HG02973 (cell line): ENCODE measurements around the gene ARPC2.

ENCODE experiments used
- ATAC-seq: cut with Tn5 transposase; IDR thresholded peaks from one replicate; pipeline ENCODE4 v1.9.1; 2021; ENCODE audit warnings: moderate library complexity; ENCODE audit not compliant: unreplicated experiment

Gene ARPC2

DNA sequence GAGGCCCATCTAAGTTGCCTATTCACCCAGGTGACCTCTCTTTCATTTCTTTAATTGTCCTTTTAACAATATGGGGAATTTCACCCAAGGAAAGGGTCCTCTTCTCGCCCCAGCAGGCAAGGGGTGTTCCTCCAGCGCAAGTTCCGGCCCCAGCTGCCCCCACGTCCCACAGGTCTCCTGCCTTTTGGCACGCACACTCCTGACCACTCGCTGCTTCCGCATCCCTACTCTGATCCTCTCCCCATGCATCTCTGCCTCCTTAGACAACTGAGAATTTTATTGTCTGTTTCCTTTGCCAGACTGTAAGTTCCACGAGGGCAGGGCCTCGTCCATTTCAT is 684 bp upstream of the ARPC2 start:
- no peak for ATAC-seq

DNA sequence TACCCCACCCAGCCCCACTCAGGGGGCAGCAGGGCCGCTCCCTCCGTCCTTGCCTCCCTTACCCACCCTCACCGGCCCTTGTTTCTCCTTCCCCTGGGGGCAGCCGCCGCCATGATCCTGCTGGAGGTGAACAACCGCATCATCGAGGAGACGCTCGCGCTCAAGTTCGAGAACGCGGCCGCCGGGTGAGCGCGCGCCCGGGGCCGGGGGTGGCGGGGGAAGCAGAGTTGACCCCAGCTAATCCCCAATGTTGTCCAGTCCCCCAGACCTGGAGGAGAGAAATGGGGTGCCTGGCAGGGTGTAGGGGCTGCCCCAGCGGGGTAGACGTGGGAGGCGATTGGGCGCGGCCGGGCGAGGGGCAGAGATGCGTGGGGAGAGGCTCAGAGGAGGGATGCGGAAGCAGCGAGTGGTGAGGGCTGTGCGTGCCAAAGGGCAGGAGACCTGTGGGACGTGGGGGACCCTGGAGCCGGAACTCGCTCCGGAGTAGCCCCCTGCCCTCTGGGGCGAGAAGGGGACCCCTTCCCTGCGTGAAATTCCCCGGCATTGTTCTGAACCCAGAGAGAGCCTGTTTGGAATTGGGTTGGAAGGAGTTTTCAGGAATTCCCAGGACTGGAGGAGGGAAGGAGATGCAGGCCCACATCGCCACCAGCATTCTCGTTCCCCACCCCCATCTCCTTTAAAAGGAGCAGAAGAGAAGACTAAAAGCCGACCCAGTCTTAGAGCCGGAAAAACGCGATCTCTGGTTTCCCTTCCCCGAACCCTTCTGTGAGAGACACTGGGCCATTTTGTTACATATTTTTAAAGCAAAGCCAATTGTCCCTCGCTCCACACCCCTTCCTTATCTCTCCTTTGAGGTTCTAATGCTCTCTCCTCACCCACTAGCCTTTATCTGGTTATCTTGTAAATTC is 625 bp downstream of the ARPC2 start:
- peak; percentile 30 for ATAC-seq

DNA sequence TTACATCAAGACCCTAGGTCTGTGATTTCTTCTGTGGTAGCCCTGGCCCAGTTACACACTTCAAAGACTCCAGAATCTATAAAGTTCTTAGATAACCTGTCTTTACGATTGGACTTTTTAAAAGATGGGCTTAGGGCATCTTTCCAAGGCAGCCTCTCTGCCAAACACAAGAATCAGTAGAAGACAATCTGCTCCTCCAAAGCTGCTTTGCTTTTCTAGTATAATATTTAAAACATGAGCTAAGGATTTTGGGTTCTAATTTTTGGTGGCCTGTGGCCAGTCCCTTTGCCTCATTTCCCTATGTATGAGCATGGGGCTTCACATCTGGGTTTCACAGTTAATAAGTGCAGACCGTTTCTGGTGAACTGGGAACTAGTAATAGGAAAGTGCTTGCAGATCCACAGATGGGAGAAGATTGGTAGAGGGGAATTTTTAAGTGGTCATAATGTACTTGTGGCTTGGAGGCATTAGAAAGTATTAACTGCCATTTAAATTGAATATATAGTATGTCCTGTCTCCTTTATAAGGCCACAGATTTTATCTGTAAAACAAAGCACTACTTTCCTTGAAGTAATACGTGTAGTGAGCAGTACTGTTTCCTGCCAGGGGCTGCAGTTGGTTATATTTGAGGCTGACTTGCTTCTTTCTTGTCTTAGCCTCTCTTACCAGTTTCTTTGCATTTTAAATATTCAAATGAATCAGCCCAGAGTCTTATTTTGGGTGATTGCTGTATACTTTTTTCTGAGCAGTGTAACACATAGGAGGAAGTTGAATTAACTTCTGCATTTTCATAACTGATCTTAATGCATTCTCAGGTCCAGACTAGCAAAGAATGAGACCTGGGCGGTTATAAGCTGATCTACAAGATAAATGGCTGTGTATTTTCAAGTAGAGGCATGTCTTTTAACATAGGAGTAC is 1.5 kb downstream of the ARPC2 start:
- ATAC-seq, result peak; percentile 35

DNA sequence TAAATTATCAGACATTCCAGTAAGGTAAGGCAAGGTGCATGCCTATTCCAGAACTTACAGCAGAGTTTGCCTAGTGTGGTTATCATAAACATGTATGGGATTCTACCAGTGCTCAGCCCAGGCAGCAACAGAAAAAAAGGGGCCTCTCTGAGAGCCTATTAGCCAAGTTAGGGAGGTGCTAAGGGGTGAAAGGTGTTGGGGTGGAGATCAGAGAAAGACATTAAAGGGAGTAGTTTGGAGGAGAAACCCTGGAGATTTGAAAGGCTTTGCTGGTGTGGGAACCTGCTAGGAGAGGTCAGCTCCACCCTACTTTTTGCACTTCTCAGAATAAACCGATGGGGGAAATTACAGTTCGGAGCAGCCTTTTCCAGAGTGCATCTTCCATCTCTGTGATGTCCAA is 2.9 kb downstream of the ARPC2 start:
- ATAC-seq, result no peak

DNA sequence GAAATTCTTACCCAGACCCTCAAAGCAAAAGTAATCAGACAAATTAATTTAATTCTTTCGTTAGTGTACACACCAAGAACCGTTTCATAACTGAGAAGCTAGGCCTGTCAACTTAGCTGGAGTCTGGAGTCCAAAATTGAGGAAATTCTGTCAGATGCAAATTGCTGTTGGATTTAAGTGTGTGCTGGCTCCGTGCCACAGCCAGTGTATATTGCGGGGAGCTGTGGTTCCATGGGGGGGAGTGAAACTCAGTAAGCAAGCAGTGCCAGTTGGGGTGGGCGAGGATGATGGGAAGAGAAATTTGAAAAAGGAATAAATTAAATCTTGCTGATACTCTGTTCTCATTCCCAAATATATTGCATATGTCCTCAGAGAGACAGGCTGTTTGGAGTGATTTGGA is 4.0 kb downstream of the ARPC2 start:
- ATAC-seq, result no peak

DNA sequence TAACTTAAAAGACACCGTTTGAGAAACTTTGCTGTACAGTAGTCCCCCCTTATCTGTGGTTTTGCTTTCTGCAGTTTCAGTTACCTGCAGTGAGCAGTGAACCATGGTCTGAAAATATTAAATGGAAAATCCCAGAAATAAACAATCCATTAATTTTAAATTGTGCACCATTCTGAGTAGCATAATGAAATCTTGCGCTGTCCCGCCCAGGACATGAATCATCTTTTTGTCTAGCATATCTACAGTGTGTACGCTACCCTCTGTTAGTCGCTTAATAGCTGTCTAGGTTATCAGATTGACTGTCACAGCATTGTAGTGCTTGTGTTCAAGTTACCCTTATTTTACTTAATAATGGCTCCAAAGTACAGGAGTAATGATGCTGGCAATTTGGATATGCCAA is 6.1 kb downstream of the ARPC2 start:
- no peak for ATAC-seq

DNA sequence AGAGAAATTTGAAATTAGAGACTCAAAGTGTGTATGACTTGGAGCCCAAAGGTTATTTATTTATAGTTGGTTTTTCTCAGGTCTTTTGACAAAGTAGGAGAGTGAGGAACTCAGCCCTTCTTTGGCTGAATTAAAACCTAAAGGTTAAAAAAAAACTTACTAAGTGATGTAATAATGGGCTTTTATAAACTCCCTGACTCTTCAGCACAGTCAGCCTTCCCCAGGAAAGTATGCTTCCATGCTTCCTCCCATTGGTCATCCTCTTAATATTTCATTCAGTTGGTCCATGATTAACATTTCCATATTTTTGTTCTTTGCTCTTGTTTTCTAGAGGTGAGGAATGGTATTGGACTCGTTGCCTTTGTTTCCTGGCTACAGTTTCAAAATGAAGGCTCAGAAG is 7.2 kb downstream of the ARPC2 start:
- no peak for ATAC-seq

DNA sequence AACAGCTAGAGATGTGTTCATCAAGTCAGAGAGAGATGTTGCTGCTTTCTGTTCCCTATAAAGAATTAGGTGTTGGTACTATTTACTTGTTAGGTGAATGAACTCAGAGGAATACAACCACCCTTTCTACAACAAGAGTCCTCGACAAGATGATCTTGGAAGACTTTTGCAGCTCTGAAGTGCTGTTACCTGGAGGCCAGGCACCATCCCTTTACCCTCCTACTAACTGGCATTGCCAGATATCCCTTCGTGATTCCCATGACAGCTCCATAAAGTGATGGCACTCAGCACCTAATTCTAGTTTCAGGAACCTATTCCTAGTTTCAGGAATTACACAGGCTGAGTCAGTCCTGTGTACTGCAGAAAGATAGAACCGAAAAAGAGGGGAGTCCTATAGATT is 9.9 kb downstream of the ARPC2 start:
- no peak for ATAC-seq

DNA sequence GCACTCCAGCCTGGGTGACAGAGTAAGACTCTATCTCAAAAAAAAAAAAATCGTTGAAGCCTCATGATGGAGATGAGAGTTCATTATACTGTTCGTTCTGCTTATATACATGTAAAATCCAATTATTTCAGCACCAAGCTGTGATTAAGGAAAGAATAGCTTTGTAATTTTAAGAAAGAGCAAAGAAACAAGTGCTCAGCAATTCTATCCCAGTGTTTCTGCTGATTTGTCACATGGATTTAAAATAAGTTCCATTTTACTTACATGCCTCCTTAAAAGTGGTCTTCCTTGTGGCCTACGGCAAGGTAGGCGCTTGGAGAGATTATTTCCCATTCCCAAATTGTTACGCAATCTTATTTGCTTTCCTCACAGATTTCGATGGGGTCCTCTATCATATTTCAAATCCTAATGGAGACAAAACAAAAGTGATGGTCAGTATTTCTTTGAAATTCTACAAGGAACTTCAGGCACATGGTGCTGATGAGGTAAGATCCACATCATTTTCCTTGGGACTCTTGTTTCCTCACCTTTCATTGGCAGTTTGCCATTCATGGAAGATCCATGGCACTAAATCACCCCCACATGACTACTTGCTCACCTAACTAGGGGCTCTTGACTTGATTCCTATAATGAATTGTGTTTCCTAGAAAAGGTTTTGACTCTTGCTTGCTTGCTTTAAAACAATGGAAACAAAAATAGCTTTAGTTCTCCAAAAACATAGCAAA is 11.5 kb downstream of the ARPC2 start:
- ATAC-seq, result no peak

DNA sequence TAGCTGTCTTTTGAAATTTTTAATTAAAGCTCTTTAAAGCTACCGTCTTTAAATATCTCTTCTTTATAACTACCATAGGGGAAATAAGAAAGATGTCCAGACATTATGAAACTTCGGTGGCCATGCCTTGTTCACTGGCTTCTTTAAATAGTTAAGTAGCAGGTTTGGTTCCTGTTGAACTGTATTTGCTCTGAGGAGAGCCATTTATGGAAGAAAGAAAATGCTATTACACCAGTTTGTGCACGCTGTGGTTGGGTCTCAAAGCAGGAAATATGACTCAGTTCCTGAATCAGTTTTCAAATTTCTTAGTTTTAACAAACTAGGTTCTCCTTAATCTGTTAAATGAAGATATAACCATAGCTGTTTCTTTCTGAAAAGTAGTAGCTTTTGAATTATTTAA is 12.2 kb downstream of the ARPC2 start:
- ATAC-seq, result peak; percentile 92

DNA sequence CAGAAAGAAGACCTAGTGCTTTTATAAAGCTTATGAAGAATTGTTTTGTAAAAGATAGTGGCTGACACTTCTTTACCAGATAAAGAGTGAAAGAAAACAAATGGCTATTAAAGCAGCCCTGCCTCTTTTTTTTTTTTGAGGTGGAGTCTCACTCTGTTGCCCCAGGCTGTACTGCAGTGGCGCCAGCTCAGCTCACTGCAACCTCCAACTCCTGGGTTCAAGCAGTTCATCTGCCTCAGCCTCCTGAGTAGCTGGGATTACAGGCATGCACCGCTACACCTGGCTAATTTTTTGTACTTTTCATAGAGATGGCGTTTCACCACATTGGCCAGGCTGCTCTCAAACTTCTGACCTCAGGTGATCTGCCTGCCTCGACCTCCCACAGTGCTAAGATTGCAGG is 12.9 kb downstream of the ARPC2 start:
- ATAC-seq, result no peak

DNA sequence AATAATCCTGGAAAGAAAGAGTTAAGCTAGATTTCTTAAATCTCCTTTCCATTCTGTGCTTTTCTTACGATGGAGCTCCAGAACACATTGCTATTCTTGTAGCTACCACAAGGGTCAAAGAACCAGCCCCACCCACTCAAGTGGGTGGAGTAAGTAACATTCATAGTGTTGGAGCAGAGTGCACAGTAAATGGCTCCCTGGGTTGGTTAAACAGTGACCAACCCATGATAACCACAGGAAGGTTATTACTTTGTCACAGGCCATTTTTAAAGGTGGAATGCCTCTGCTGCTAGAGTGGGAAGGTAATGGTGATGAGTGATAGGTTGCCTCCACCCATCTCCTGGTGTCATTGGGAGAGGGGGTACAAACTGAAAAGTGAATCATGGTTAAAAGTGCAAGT is 13.9 kb downstream of the ARPC2 start:
- peak; percentile 68 for ATAC-seq

DNA sequence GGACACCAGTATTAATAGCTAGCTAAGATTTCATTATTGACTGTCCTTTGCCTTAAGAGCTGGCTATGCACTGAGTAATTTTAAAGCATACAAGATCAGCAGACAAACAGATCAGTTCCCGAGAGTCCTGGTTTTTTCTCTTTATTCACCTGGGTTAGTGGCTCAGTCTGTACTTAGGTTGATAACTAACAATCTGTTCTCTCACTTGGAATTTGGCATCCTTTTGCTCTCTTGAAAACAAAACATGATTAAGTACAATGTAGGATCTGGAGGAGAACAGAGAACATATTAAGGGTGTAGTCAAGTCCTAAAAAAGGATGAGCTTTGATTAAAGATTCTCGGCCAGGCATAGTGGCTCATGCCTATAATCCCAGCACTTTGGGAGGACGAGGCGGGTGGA is 16.6 kb downstream of the ARPC2 start:
- ATAC-seq, result no peak

DNA sequence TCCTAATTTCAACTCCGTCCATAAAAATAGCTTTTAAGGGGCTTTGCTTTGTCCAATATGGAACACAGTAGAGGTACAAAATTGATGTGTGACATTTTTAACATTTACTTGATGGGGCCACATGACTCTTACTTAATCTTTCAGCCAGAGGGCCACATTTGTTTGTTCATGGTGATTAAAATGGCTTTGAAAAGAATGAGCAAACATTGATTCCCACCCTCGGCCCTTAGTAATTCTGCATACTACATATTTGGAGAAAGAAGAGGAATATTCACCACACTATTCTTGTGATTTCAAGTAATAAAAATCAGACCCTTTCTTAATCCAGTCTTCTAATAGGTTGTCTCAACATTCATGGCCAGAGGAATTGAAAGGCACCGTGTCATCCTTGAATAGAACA is 17.5 kb downstream of the ARPC2 start:
- ATAC-seq, result no peak

DNA sequence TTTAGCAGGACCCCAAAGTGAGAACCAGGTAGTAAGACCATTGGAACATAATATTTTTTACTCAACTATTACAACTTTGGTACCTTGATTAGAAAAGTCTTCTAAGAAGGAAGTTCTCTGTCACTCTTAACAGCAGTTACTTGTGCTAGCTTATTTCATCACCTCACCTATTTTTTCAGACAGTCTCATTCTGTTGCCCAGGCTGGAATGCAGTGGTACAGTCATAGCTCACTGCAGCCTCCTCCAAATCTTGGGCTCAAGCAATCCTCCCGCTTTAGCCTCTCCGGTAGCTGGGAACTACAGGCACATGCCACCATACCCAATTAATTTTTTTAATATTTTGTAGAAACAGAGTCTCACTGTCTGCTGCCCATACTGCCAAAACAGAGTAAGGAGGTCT is 18.0 kb downstream of the ARPC2 start:
- ATAC-seq, result no peak

DNA sequence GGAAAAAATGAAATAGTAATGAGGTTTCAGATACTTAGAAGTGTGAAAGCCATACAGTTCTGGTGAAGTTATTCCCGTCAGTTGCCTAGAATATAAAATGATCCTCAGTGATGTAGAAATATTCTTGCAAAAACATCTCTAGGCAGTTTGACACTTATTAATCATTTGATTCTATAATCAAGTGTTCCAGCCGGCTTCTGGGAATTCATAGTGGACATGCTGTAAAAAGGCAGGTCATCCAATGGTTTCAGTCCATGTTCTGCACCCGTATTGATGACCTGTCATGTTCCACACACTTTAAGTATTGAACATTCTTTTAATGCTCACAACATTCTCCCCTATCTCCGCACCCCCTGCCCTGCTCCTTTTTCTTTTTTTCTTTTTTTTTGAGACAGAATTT is 19.8 kb downstream of the ARPC2 start:
- no peak for ATAC-seq

DNA sequence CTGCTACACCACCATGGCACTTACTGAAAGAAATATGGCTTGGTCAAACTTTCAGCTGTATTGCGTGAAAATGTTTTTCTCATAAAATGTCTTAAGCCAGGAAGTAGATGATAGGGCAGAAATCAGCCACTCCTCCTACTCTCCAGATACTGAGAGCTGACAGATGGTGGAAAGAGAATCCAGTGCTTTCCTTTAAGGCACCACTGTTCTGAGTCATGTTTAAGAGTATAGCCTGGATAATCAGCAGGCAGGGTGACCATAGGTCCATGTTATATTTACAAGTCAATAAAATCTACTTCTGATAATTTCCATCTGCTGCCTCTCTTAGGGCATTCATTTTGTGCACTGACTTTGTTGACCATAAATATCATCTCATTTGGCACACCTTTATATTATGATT is 21.9 kb downstream of the ARPC2 start:
- no peak for ATAC-seq

DNA sequence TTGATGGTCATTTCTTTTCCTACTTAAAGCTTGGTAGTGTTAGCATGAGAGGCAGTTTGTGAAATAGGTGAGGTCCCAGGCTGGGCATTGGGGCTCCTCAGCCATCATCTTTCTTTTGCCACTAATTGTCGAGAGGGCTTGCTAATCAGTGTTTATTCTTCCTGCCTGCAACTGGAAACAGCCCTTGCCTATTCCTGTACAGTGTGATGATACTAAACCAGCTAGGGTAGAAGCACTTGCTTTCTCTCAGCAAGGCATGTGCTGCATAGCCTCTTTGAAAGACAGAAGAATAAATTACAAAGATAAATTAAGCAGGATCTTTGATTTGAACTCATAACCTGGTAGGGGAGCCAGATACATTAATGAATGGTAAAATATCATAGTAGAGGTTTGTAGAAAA is 27.2 kb downstream of the ARPC2 start:
- ATAC-seq, result no peak

DNA sequence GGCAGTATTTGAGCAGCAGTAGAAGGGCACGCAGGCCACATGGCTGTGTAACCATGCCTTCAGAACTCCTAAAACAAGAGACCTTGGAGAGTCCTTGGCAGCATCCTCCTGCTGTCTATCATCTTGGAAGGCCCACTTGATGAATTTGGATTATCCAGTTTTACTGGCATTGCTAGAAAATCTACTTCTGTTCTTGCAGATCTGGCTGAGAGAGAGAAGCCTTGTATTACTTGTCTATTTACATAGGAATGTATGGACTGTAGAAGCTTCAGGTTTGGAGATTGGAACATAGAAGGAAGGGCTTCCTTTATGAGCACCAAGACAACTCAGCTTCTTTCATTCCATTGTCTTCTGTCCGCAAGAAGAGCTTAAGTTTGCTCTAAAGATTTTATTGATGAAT is 27.7 kb downstream of the ARPC2 start:
- no peak for ATAC-seq

DNA sequence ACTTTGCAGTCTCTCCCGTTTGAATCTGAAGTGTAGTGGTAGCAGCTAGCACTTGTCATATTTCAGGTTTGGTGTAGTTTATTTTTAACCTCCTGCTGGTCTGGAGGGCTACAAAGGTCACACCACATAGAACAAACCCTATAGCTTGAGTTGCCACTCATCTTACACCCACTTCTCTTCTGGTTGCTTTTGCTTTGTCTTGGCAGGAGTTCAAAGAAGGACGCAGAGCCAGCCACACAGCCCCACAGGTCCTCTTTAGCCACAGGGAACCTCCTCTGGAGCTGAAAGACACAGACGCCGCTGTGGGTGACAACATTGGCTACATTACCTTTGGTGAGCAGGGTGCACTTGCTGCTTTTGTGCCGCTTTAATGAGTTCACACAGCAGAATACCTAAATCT is 28.2 kb downstream of the ARPC2 start:
- ATAC-seq, result no peak

DNA sequence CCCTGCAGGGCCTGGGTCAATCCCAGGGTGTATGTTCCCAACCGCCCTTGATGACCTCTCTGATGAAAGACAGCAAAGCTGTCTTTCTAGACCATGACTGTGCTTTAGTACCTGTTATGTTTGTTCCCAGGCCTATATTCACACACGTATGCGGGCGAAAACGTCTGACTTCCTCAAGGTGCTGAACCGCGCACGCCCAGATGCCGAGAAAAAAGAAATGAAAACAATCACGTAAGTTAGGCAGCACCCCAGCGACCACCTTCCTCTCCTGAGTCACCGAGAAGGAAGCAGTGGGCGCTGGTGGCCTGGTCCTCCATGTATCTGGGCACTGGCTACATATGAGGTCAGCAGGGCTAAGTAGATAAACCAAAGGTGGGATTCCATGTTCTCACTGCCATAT is 32.7 kb downstream of the ARPC2 start:
- ATAC-seq, result no peak
